ENCODE results near the gene HYDIN.

The HYDIN gene

DNA sequence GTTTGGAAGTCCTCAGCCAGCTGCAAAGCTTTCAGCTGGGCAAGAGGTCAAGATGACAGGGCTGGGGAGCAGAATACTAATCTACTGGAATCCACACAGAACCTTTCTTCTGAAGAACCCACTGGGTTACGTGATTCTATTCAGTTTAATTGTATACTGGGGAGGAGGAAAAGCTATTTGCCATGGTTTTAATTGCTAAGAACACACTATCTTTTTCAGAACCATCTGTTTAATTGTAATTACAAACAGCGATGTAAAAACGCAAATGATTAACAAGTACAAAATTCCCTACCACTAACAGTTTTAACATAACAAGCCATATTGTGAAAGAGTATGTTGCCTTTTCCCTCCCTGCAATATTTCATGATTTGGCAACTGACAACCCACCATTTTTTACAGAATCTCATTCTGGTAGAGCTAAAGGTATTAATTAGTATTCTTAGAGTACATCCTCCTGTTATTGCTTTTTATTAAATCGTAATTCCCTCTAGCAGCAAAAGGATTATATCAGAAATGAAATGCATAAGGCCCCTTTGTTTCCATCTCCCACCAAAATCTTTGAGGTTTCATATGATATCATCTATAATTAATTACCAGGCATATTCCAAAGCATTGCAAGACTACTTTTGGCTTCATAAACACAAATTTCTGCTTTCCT, 12.1 kb downstream of the HYDIN start:
- TF ChIP-seq SIN3A (IDR thresholded peaks at IDR 0.05; ENCODE audit: borderline replicate concordance, insufficient read depth, low read length): no peak
- TF ChIP-seq POLR2AphosphoS5 (IDR thresholded peaks at IDR 0.05; ENCODE audit: low read depth, low read length): no peak
- no peak for TF ChIP-seq TAF1 (IDR thresholded peaks at IDR 0.05; ENCODE audit: borderline replicate concordance, insufficient read depth, low read length)
- TF ChIP-seq FOXP2 (optimal IDR thresholded peaks at IDR 0.05; ENCODE audit: borderline replicate concordance, extremely low read depth, extremely low read length, insufficient read depth): no peak
- no peak for TF ChIP-seq REST (IDR thresholded peaks at IDR 0.05; ENCODE audit: insufficient read depth in 1 of 2, low read depth in 2 of 2, low read length in 2 of 2)

DNA sequence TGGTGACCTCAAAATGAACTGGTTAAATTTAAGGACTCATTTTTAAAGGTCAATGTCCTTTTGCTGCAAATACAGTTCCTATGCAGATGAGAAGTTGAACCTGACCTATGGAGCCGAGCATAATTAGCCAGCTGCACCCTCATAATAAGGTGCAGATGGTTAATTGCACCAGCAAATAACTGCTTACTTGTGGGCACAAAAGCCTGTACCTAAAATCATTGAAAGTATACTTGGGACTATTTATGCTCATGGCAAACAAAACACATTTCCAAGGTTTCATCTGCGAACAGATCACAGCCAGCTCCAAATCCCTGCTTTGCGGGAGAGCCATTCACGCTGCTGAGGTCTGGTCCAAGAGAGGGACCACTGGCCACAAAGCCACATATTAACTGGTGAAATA, 13.0 kb downstream of the HYDIN start:
- TF ChIP-seq SIN3A (IDR thresholded peaks at IDR 0.05; ENCODE audit: borderline replicate concordance, insufficient read depth, low read length) (no peak), FOXP2 (optimal IDR thresholded peaks at IDR 0.05; ENCODE audit: borderline replicate concordance, extremely low read depth, extremely low read length, insufficient read depth) (no peak), REST (IDR thresholded peaks at IDR 0.05; ENCODE audit: insufficient read depth in 1 of 2, low read depth in 2 of 2, low read length in 2 of 2) (no peak), TAF1 (IDR thresholded peaks at IDR 0.05; ENCODE audit: borderline replicate concordance, insufficient read depth, low read length) (no peak), POLR2AphosphoS5 (IDR thresholded peaks at IDR 0.05; ENCODE audit: low read depth, low read length) (no peak)

GRCh38 chr16:71216714-71217113, 13.8 kb downstream of the HYDIN start:
- TF ChIP-seq POLR2AphosphoS5 (IDR thresholded peaks at IDR 0.05; ENCODE audit: low read depth, low read length) (no peak), FOXP2 (optimal IDR thresholded peaks at IDR 0.05; ENCODE audit: borderline replicate concordance, extremely low read depth, extremely low read length, insufficient read depth) (no peak), SIN3A (IDR thresholded peaks at IDR 0.05; ENCODE audit: borderline replicate concordance, insufficient read depth, low read length) (no peak), REST (IDR thresholded peaks at IDR 0.05; ENCODE audit: insufficient read depth in 1 of 2, low read depth in 2 of 2, low read length in 2 of 2) (no peak), TAF1 (IDR thresholded peaks at IDR 0.05; ENCODE audit: borderline replicate concordance, insufficient read depth, low read length) (no peak)

- TF ChIP-seq SIN3A (IDR thresholded peaks at IDR 0.05; ENCODE audit: borderline replicate concordance, insufficient read depth, low read length) (no peak), TAF1 (IDR thresholded peaks at IDR 0.05; ENCODE audit: borderline replicate concordance, insufficient read depth, low read length) (no peak), FOXP2 (optimal IDR thresholded peaks at IDR 0.05; ENCODE audit: borderline replicate concordance, extremely low read depth, extremely low read length, insufficient read depth) (no peak), POLR2AphosphoS5 (IDR thresholded peaks at IDR 0.05; ENCODE audit: low read depth, low read length) (no peak), REST (IDR thresholded peaks at IDR 0.05; ENCODE audit: insufficient read depth in 1 of 2, low read depth in 2 of 2, low read length in 2 of 2) (no peak)
These were observed 15.7 kb downstream of the HYDIN start for GRCh38 chr16:71214746-71215381.
